GM19467 (cell line): ENCODE data around the gene GINS1.

Experiments
- ATAC-seq: cut with Tn5 transposase; IDR thresholded peaks from one replicate; pipeline ENCODE4 v1.9.1; 2021; ENCODE audit warnings: mild to moderate bottlenecking, moderate library complexity; ENCODE audit not compliant: unreplicated experiment

The GINS1 gene

GRCh38 chr20:25491446-25492038 lies 84.1 kb downstream of the GINS1 start:
- no peak for ATAC-seq

GRCh38 chr20:25493137-25493536 lies 85.7 kb downstream of the GINS1 start:
- ATAC-seq, result no peak

DNA sequence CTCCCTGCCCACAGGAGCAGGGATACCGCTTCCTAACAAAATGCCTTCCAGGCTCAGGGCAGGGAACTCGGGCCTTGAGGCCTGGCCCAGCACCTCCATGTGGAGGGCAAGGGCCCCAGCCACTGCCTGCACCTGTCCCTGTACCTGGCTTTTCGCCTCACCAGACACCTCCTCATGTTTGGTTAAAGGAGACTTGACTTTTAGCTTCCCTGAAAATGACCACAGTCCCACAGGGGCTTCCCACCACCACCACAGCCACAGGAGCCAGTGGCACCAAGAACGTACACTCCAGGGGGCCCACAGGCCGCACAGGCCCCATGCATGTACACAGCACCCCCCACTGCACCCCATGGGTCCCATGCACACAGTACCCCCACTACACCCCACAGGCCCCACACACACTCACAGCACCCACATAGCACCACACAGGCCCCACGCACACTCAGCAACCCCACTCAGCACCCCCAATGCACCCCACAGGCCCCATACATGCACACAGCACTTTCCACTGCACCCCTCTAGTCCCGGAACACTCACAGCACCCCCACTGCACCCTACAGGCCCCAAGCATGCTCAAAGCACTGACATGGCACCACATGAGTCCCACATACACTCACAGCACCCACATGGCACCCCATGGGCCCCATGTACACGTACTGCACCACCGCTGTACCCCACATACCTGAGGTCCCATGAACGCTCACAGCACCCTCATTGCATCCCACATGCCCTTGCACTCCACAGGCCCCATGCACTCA lies 86.5 kb downstream of the GINS1 start:
- no peak for ATAC-seq

- no peak for ATAC-seq
Observed at GRCh38 chr20:25494506-25495188, 87.2 kb downstream of the GINS1 start.

DNA sequence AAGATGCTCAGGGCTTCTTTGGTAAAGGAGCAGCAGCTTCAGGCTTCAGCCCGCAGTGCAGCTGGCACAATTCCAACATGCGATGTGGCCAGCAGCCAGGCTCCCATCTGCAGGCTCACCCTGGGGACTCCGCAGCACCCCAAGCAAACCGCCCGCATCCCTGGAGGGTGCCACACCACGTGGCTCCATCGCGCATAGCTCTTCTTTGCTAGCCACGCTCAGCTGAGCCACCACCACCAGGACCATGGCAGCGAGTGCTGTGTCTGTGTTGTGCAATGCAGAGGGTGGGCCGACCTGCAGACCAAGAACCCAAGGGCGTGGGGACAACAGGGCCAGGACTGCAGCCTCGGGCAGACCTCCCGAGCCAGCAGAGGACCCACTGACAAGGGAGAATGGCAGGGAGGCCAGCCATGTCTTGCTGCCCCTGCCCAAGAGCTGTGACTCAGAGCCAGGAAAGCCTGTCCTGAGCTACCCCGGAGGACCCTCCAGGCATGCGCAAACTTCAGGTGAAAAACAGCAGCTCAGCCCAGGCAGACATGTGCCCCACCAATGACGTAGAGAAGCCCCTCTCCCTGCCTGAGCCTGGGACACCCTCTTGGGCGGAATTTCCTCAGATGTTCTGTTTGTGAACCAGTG lies 87.8 kb downstream of the GINS1 start:
- ATAC-seq, result no peak

DNA sequence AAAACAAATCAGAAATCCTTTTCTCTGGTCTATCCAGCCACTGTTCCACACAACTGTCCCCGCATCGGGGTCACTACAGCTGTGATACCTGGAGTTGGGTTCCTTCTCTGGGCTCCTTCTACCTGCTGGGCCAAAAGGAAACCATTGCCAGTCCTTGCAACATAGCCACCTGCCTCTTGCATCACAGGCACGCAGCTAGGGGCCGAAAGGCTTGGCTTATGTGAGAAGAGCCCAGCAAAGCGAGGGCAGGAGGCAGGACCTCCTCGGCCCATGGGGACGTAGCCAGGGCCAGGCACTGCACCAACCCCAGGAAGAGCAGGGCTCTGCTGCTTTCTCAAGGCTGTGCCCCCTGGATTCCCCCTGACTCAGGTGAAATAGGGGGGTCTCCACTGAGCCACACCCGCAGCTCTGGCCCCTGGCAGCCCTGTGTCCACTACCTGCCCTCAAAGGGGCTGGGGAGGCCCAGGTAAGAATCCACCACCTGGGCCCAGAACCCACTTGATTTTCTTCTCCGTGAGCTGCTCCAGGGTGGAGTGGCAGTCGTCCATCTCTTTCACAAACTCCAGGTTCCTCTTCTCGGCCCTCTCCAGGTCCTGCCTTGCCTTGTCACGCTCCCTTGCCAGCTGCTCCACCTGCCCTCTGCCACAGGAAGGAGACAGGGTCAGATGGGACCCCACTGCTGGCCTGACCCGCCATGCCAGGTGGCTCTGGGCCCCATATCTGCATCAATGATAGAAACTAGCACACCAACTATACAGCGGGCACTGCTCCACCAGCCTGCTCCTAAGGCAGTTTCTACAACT lies 88.9 kb downstream of the GINS1 start:
- ATAC-seq, result no peak

DNA sequence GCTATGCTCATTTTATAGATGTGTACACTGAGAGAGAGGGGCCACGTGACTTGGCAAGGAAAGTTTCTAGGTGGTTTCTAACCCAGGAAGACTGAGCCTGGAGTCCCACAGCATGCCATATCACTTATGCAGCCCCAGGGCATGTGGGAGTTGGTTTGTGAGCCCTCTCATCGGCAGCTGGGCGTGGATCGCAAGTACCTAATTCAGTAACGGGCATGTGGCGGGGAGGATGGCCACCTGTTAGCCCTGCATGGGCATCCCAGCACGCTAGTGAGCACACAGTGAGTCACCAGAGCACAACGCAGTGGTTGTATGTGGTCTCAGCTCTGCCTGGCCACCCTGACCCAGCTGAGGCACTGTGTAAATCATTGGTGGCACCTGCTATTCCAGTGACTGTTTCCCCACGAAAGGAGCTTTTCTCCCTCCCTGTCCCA lies 89.5 kb downstream of the GINS1 start:
- no peak for ATAC-seq

- no peak for ATAC-seq
Observed at GRCh38 chr20:25497586-25498279, 90.3 kb downstream of the GINS1 start.
